Measurements from ENCODE around the gene WT1. TPM values are rescaled to one million over a fixed set of nuclear protein-coding genes. Genes with fewer than 3 reads are reported as not detected.

WT1 gene
- total RNA-seq, 1 donor from 2014 or later = not detected

DNA sequence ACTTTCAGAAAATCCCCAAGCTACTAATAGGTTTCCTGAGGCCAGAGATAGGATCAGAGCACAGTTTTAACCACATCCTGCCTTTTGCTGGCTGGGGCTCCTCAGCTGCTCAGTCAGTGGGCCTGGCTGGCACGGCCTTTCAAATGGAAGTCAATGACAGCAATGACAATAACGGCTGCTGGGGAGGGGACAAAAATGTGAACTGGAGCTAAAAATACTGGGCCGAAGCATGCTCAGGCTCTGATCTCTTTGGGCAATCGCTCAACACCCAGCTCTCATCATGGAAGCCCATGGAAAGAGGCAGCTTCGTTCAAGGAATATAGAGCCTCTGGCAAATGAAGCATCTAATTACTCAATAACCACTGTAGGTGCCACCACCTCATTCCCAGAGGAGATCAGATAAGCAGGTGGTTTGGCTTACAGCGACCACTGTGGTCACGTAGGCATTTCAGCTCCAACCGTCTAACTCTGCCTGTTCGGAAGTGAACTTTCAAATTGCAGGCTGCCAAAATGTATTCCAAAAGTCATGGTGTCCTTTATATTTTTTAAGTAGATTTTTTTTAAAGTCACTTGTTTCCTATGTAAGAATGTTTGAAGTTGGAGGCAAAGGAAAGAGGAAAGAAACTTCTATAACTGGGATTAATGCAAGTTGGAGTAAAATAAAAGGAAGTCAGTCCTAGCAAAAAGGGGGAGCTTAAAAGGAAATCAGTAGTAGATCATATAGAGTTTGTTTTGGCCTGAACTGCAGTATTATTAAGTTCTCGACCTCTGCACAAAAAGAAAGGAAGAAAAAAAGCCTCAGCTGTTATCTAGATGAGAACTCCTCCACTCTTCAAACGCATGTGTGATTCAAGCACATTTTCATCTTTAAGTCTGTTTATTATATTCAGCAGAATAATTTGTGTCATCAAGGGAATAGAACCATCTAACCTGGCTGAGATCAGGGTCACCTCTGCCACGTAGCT lies 14.1 kb downstream of the WT1 start:
- no peak overlapping the region for H3K4me3 ChIP-seq
- H3K27me3 Mint-ChIP-seq (ENCODE audit: insufficient read depth, low read depth) = peaks cover 41% of the 10 kb centered on the region
- H2AFZ ChIP-seq (replicated peaks) = no peak overlapping the region
- no peak overlapping the region for H3K27ac ChIP-seq
- no peak overlapping the region for H3K27ac Mint-ChIP-seq
- DNase-seq (ENCODE audit: low spot score) = no peak
- H3K4me1 Mint-ChIP-seq = peaks cover 13% of the 10 kb centered on the region
- no peaks in the 10 kb centered on the region for H3K36me3 ChIP-seq
- no peak overlapping the region for H3K9ac ChIP-seq
- no peaks in the 10 kb centered on the region for H3K79me2 ChIP-seq (ENCODE audit: low read depth)
- H3K9me3 ChIP-seq (ENCODE audit: low read depth) = no peaks in the 10 kb centered on the region
- H3K27me3 ChIP-seq = peaks cover 92% of the 10 kb centered on the region
- peaks cover 8% of the 10 kb centered on the region for H4K20me1 ChIP-seq (ENCODE audit: low read depth)
- H3K36me3 Mint-ChIP-seq = no peaks in the 10 kb centered on the region
- H3K4me2 ChIP-seq = no peak overlapping the region
- TF ChIP-seq CTCF (IDR thresholded peaks at IDR 0.05) = no peak
- no peak for TF ChIP-seq EZH2phosphoT487 (IDR thresholded peaks at IDR 0.05)
- no peak for TF ChIP-seq EZH2 (IDR thresholded peaks at IDR 0.05)
- H3K4me1 ChIP-seq = no peaks in the 10 kb centered on the region
- H3K9me3 Mint-ChIP-seq = no peaks in the 10 kb centered on the region
- no peaks in the 10 kb centered on the region for H3F3A ChIP-seq (ENCODE audit: low read depth)
- no peak overlapping the region for H3K4me3 Mint-ChIP-seq

GRCh38 chr11:32420139-32420538 lies 15.2 kb downstream of the WT1 start:
- Histone ChIP-seq H3K4me2 (no peak overlapping the region), H3K27ac (no peak overlapping the region), H4K20me1 (ENCODE audit: low read depth) (no peaks in the 10 kb centered on the region), H3K4me3 (no peak overlapping the region), H3K9ac (no peak overlapping the region), H3K36me3 (no peaks in the 10 kb centered on the region), H2AFZ (replicated peaks) (no peak overlapping the region), H3K27me3 (peaks cover 81% of the 10 kb centered on the region), H3K9me3 (ENCODE audit: low read depth) (no peaks in the 10 kb centered on the region), H3K79me2 (ENCODE audit: low read depth) (no peaks in the 10 kb centered on the region), H3K4me1 (no peaks in the 10 kb centered on the region), H3F3A (ENCODE audit: low read depth) (no peaks in the 10 kb centered on the region)
- no peak overlapping the region for H3K27ac Mint-ChIP-seq
- H3K4me3 Mint-ChIP-seq = no peak overlapping the region
- H3K4me1 Mint-ChIP-seq = peaks cover 12% of the 10 kb centered on the region
- no peak for DNase-seq (ENCODE audit: low spot score)
- TF ChIP-seq CTCF (IDR thresholded peaks at IDR 0.05) (no peak), EZH2phosphoT487 (IDR thresholded peaks at IDR 0.05) (no peak)
- H3K27me3 Mint-ChIP-seq (ENCODE audit: insufficient read depth, low read depth) = peaks cover 34% of the 10 kb centered on the region
- no peaks in the 10 kb centered on the region for H3K9me3 Mint-ChIP-seq
- H3K36me3 Mint-ChIP-seq = no peaks in the 10 kb centered on the region

- Mint-ChIP-seq H3K27me3 (ENCODE audit: insufficient read depth, low read depth) (peaks cover 21% of the 10 kb centered on the region), H3K4me3 (no peak overlapping the region), H3K9me3 (no peaks in the 10 kb centered on the region), H3K36me3 (no peaks in the 10 kb centered on the region), H3K27ac (no peak overlapping the region), H3K4me1 (peaks cover 12% of the 10 kb centered on the region)
- H3K4me1 ChIP-seq = no peaks in the 10 kb centered on the region
- H3F3A ChIP-seq (ENCODE audit: low read depth) = no peaks in the 10 kb centered on the region
- H3K4me3 ChIP-seq = no peak overlapping the region
- H4K20me1 ChIP-seq (ENCODE audit: low read depth) = no peaks in the 10 kb centered on the region
- H3K27me3 ChIP-seq = peaks cover 68% of the 10 kb centered on the region
- no peak overlapping the region for H3K9ac ChIP-seq
- no peak for DNase-seq (ENCODE audit: low spot score)
- H3K9me3 ChIP-seq (ENCODE audit: low read depth) = no peaks in the 10 kb centered on the region
- H3K27ac ChIP-seq = no peak overlapping the region
- H3K36me3 ChIP-seq = no peaks in the 10 kb centered on the region
- no peak for TF ChIP-seq CTCF (IDR thresholded peaks at IDR 0.05)
- TF ChIP-seq EZH2 (IDR thresholded peaks at IDR 0.05) = no peak
- TF ChIP-seq EZH2phosphoT487 (IDR thresholded peaks at IDR 0.05) = no peak
- no peak overlapping the region for H3K4me2 ChIP-seq
- H3K79me2 ChIP-seq (ENCODE audit: low read depth) = no peaks in the 10 kb centered on the region
- no peak overlapping the region for H2AFZ ChIP-seq (replicated peaks)
Measured at GRCh38 chr11:32418836-32419235, 16.5 kb downstream of the WT1 start.
